Activated CD4-positive, alpha-beta T cell treated with anti-CD3 and anti-CD28 coated beads for 24 hours (primary cell): ENCODE results near the gene SDSL.

Source experiments
- DNase-seq, 2 donors: peaks; one replicate each; pipeline ENCODE4 v3.0.0-alpha.2; 2020; ENCODE audit warnings: low read depth in 2 of 2

Gene SDSL

DNA sequence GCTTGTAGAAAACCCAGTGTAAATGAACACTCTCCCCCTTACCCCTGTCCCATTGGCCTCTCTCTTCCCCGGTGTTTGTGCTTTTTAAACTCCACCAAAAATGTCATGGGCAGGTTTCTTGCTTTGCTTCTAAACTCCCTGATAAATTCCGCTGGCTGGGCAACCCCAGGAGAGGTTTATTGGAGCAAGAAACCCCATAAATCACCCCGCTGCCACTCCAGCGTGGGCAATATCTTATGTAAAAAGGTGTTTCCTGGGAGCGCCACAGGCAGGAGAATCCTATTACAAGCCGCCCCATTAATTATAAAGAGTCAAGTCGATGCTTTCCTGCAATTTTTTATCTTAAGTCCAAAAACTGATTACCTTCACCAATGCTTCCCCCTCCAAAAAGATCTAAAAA is 26.7 kb downstream of the SDSL start:
- DNase-seq = no peak

GRCh38 chr12:113449299-113449698 is 27.1 kb downstream of the SDSL start:
- DNase-seq = no peak

GRCh38 chr12:113449839-113450238 is 27.7 kb downstream of the SDSL start:
- no peak for DNase-seq

GRCh38 chr12:113452458-113452857 is 30.3 kb downstream of the SDSL start:
- no peak for DNase-seq

- DNase-seq = no peak
These were observed 31.1 kb downstream of the SDSL start for GRCh38 chr12:113453330-113453729.

- DNase-seq = no peak
These were observed 34.0 kb downstream of the SDSL start for GRCh38 chr12:113456199-113456598.

DNA sequence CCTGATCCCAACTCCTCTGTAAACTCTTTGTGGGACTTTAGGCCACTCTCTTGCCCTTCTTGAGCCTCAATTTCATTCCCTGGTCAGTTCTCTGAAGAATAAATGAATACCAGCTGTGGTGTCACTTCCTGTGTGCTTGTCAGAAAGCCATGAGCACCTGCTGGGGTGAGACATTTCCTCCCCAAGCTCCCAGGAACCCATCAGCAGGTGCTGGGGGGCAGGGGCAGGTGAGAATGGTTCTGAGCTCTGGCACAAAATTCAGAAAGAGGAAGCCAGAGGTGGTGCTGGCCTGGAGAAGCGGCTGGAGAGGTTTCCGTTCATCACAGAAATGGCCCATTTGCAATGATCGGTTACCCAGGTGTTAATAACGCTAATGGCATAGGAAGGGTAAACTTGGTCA is 34.6 kb downstream of the SDSL start:
- DNase-seq = no peak

DNA sequence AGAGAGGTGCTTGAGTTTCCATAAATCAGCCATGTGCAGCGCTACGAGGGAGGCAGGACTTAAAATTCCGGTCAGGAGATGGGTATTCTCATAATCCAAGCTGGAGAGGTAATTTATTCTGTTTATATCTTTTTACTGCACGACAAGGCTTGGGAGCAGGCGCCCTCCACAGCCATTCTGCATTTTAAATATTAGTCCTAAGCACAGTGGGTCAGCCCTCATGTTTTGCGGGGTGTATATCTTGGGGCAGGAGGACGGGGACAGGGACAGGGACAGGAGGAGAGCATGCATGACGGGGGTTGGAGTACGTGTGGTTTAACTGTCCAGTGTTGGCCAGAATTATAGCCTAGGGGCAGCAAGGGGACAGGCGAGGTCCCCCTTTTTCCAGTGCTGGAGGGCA is 35.0 kb downstream of the SDSL start:
- no peak for DNase-seq

DNA sequence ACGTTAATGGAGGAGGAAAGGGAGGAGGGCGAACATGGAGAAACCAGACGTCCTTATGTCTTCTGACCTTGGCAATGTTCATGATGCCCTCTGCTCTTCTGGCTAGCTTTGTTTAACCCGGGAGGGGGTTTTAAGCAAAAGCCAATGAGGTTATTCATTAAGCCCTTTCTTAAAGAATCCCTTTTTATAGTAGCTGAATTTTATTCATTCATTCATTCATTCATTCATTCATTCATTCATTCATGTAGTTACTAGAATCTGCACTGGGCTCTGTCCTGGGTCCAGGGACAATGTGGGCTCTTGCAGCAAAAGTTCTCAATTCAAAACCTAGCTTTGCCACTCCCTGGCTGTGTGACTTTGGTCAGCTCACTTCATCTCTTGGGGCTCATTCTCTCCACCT is 35.5 kb downstream of the SDSL start:
- DNase-seq = no peak

DNA sequence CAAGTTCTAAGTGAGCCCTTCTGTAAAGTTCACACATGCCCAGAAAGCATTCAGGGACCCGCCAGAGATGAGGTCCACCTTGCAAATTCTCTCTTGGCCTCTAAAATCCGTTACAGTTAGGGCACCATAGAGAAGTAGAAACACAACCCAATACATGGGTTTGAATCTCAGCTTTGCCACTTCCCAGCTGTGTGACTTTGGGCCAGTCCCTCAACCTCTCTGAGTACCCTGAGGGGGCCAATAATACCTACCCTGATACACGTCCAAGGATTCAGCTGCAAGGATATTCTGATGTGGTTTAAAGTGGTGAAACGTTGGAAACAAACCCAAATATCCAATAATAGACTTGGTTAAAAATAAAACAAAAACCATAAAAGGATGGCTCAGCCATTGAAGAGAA is 37.8 kb downstream of the SDSL start:
- DNase-seq = no peak

GRCh38 chr12:113461666-113462065 is 39.5 kb downstream of the SDSL start:
- no peak for DNase-seq

DNA sequence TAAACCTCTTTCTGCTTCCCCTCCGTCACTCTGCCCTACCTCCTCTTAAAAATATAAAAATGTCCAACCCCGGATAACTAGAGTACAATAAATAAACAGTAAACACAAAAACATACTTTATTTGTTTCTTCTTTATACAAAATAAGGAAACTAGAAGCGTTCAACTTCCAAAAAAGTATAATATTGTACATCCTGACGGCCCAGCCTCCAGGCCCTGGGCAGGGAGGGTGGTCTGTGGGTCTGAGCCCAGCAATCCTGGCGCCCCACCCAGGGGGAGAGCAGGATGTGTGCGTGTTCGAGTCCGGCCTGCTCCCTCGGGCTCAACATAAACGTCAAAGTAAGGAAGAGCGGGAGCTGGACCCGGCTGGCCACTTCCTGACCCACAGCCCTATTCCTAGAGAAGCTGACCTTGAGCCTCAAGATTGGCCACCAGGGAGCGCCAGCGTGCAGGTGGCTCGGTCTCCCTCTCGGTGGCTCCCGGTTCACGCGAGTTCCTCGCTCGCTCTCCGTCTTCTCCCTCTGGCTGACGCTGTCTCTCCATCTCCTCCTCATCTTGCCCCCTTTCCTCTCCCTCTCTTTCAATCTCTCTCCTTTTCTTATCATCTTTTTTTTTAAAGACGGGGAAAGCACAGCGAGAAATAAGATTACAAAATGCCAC is 40.1 kb downstream of the SDSL start:
- DNase-seq = peak; percentile 53 to 63

GRCh38 chr12:113462998-113463745 is 41.0 kb downstream of the SDSL start:
- DNase-seq = no peak

GRCh38 chr12:113463746-113464451 is 41.7 kb downstream of the SDSL start:
- DNase-seq = no peak

DNA sequence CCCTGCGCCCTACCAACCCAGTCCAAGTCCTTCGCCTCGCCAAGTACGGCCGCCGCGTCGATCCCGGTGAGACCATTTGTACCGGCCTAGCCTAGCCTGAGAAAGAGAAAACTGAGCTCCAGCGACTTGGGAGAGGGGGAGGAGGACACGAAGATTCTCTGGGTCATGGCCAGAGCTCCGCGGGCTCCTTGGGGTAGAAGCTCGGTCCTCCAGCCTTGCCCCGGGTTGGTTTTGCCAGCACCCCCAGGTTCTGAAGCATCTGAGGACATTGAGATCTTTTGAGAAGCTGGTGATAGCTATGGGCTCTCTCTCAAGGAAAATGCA is 42.2 kb downstream of the SDSL start:
- DNase-seq = no peak

DNA sequence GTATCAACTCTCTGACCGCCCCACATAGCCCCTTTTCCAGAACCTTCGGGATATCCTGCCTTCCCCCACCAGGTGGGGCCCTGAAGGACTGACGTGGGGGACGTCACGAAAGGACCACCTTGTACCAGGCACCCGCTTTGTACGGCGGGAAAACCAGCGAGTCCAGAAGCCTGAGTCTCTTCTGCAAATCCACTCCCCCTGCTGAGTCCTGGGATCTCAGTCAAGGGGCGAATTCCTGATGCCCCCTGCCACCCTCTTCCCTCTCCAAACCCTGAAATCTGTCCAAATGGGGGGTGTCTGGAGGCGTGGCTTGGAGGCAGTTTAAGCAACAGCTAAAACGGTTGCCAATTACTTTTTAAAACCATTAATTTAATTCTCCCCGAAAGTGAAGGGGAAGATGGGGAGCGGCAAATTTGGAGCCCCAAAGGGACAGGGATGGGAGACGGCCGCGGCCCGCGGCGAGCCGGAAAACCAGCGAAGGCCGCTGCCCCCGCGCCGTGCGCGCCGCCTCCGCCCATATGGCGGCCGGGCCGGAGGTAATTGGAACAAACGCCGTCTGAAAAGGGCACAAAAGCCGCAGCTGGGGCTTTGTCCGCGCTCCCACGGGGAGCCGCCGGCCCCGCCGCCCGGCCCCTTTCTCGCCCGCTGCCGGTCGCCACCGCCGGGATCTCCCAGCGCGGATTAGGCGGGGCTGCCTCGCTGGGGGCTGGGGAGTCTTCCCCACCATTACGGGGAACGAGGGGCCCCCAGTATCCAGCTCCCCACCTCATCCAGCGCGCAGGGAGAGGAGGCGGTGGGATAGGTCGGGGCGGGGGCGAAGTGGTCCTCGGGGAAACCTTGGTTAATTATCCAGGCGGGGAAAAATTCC is 42.9 kb downstream of the SDSL start:
- DNase-seq = no peak

DNA sequence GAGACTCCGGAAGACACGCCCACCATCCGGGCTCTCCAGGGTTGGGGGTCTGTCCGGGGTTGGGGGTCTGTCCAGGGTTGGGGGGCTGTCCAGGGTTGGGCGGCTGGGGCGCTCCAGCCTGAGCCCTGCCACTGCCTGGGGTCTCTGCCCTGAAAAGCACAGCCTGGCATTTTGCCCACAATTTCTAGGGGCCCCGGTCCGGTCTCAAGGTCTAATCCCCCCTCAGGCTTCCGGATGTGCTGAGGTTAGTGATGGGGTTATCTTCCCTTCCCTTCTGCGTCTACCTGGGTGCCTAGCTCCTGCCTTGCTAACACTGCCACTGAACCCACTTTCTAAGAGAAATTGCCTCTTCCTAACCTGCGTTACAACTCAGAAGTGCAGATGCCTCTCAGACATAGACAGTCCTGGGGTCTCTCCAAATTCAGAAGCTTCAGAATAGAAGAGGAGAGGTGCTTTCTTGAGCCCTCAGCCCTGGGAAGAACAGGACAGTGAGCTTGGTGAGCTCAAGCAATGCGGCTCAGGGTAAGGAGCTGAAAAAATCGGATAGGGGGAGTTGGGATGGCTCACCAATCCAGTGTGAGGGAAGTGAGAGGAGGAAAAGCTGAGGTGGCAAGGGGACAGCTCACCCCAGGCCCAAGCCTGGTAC is 43.8 kb downstream of the SDSL start:
- DNase-seq = no peak

- no peak for DNase-seq
These were observed 44.4 kb downstream of the SDSL start for GRCh38 chr12:113466454-113467141.

DNA sequence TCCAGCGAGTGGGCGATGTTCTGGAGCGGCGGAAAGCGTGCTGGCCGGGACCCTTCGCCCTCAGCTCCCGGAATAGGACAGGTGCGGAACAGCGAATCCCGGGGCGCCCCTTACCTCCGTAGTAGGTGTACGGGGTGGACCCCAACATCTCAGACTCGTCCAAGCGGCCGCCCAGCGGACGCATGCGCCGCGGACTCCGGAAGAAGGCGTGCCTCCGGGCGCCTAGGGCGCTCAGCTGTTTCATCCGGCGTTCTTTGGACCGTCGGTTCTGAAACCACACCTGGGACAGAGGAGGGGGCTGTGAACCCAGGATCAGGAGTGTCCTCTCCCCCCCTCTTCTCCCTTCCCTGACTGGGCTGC is 44.9 kb downstream of the SDSL start:
- DNase-seq = no peak

- no peak for DNase-seq
These were observed 45.6 kb downstream of the SDSL start for GRCh38 chr12:113467502-113468364.
